K562 (cell line): Measurements from ENCODE around the gene RBM34. TPM values are rescaled to one million over a fixed set of nuclear protein-coding genes. Genes with fewer than 3 reads are reported as not detected.

Experiments
- ARID1B ChIP-seq: fragments of 450-650 bp; IDR thresholded peaks from 2 replicates; pipeline ENCODE4 v1.6.1; 2016; ENCODE audit warnings: antibody characterized with exemption, mild to moderate bottlenecking, inconsistent platforms
- FOXP1 ChIP-seq: sonication (generic); formaldehyde crosslinking; IDR thresholded peaks from 2 replicates; pipeline ENCODE4 v1.8.0; 2022; ENCODE audit warnings: mild to moderate bottlenecking, missing genetic modification reagents
- MEF2A ChIP-seq: IDR thresholded peaks from 2 replicates; pipeline ENCODE4 v1.6.1; 2011; ENCODE audit warnings: low read depth, mild to moderate bottlenecking, low read length, moderate library complexity; ENCODE audit not compliant: control insufficient read depth
- SMARCA5 ChIP-seq: fragments of 450-650 bp; IDR thresholded peaks from 2 replicates; pipeline ENCODE4 v1.6.1; 2016
- TAL1 ChIP-seq: fragments of 450-650 bp; IDR thresholded peaks from 2 replicates; pipeline ENCODE4 v1.6.1; 2016; ENCODE audit warnings: mild to moderate bottlenecking
- TRIM24 ChIP-seq, 2 experiments: fragments of 450-650 bp; IDR thresholded peaks; 2 replicates each; pipeline ENCODE4 v1.6.1; 2016
- ZNF197 ChIP-seq: fragments of 200-800 bp; sonication (Bioruptor generic); IDR thresholded peaks from 2 replicates; pipeline ENCODE4 v1.6.1; 2016; ENCODE audit warnings: low read depth, missing genetic modification characterization, missing compliant biosample characterization
- ZNF239 ChIP-seq: fragments of 250-450 bp; sonication (Bioruptor Pico); IDR thresholded peaks from 2 replicates; pipeline ENCODE4 v1.4.0; 2020; ENCODE audit warnings: mild to moderate bottlenecking
- polyA plus RNA-seq, 8 experiments: library from polyadenylated mRNA; depleted of rRNA in 4 of 8; stranded (reverse) in 5 of 8; unstranded in 3 of 8; fragments of >200 nt; fragmentation: Nextera tagmentation in 2 of 8; fragmentation: Illumina TruSeq in 1 of 8; extraction: Ambion mirVana in 2 of 8; extraction: Trizol in 1 of 8; gene quantifications; 2 replicates each; pipeline versions ENCODE4 v1.2.1 to v1.2.3, GENCODE V29; 2011 to 2014; ENCODE audit warnings: inconsistent platforms in 1 of 8, missing spikeins in 1 of 8
- total RNA-seq, 7 experiments: library from RNA; depleted of rRNA in 6 of 7; stranded (reverse); fragments of >200 nt in 6 of 7; fragmentation: Illumina TruSeq in 2 of 7; extraction: Trizol in 2 of 7; gene quantifications; 2 replicates each; pipeline versions ENCODE4 v1.2.1 to v1.2.3, GENCODE V29; 2011 to 2021; ENCODE audit warnings: low replicate concordance in 1 of 7
- TF ChIP-seq, protein P1 (sequence below), 2 experiments: fragments of 450-650 bp; IDR thresholded peaks; 2 replicates each; pipeline ENCODE4 v1.6.1; 2018; ENCODE audit warnings: mild to moderate bottlenecking in 2 of 2, low read depth in 1 of 2; ENCODE audit not compliant: partially characterized antibody in 2 of 2
- TF ChIP-seq, protein P2 (sequence below), 2 experiments: fragments of 450-650 bp; IDR thresholded peaks; 2 replicates each; pipeline ENCODE4 v1.6.1; 2016

Gene RBM34
- total and polyA plus RNA-seq, 9 of the 15 experiments (the other 6 are each of a cell fraction or from before 2014, with no cell fraction given) = 64.0 to 178 (median 124) TPM

DNA sequence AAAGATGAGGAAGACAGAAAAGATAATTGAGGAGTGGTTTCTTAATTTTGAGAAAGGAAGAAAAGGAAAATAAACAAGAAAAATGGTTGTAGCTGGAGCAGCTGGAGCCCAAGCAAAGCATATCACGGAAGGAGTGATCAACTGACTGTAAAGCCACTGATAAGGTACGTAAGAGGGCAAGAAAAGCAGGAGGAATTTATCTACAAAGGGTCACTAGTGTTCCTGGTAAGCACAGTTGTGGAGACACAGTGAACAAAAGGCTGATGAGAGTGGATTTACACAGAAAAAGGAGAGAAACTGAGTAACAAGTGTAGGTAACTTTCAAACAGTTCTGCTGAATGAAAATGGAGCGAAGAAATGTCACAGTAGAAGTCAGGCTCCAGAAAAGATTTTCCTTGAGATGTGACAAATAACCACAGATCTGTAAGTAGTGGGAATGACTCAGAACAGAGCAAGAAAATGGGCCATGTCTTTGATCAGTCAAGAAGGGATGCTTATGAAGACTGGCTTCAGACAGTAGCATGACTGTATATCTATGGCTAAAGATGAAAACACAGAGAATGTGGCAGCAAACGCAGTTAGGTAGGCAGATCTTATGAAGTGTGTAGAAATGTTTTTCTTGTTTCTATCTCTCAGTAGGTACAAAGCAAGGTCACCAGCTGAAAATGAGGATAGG lies 45.6 kb upstream of the RBM34 start (continued):
- TF ChIP-seq, protein P1, sequence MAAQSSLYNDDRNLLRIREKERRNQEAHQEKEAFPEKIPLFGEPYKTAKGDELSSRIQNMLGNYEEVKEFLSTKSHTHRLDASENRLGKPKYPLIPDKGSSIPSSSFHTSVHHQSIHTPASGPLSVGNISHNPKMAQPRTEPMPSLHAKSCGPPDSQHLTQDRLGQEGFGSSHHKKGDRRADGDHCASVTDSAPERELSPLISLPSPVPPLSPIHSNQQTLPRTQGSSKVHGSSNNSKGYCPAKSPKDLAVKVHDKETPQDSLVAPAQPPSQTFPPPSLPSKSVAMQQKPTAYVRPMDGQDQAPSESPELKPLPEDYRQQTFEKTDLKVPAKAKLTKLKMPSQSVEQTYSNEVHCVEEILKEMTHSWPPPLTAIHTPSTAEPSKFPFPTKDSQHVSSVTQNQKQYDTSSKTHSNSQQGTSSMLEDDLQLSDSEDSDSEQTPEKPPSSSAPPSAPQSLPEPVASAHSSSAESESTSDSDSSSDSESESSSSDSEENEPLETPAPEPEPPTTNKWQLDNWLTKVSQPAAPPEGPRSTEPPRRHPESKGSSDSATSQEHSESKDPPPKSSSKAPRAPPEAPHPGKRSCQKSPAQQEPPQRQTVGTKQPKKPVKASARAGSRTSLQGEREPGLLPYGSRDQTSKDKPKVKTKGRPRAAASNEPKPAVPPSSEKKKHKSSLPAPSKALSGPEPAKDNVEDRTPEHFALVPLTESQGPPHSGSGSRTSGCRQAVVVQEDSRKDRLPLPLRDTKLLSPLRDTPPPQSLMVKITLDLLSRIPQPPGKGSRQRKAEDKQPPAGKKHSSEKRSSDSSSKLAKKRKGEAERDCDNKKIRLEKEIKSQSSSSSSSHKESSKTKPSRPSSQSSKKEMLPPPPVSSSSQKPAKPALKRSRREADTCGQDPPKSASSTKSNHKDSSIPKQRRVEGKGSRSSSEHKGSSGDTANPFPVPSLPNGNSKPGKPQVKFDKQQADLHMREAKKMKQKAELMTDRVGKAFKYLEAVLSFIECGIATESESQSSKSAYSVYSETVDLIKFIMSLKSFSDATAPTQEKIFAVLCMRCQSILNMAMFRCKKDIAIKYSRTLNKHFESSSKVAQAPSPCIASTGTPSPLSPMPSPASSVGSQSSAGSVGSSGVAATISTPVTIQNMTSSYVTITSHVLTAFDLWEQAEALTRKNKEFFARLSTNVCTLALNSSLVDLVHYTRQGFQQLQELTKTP (IDR thresholded peaks at IDR 0.05; ENCODE audit: low read depth in 1 of 2, partially characterized antibody in 2 of 2) = peak in 1 of 2 experiments; percentile 32
- peak; percentile 100 for TF ChIP-seq ZNF239 (CRISPR knock-in tag)
- TF ChIP-seq ARID1B = peak; percentile 65
- TF ChIP-seq MEF2A = no peak
- TF ChIP-seq SMARCA5 = peak; percentile 75; the same call in 1 of the 2 replicates
- TF ChIP-seq, protein P2, sequence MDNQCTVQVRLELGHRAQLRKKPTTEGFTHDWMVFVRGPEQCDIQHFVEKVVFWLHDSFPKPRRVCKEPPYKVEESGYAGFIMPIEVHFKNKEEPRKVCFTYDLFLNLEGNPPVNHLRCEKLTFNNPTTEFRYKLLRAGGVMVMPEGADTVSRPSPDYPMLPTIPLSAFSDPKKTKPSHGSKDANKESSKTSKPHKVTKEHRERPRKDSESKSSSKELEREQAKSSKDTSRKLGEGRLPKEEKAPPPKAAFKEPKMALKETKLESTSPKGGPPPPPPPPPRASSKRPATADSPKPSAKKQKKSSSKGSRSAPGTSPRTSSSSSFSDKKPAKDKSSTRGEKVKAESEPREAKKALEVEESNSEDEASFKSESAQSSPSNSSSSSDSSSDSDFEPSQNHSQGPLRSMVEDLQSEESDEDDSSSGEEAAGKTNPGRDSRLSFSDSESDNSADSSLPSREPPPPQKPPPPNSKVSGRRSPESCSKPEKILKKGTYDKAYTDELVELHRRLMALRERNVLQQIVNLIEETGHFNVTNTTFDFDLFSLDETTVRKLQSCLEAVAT (IDR thresholded peaks at IDR 0.05) = 0 out of 4 replicates have a peak, but pooled peaks of 1 of the 2 experiments have one; percentile 29
- 0 out of 2 replicates have a peak, but pooled peaks have one; percentile 28 for TF ChIP-seq ZNF197
- TF ChIP-seq TAL1 = 0 out of 2 replicates have a peak, but pooled peaks have one; percentile 4
- TF ChIP-seq FOXP1 (CRISPR knock-in tag) = no peak
- TF ChIP-seq TRIM24 (IDR thresholded peaks at IDR 0.05) = 0 out of 4 replicates have a peak, but pooled peaks of 1 of the 2 experiments have one; percentile 24
- TF ChIP-seq, all 486 proteins: peak for 28
